SK-N-SH treated with all-trans-retinoic acid at 6 μM for 48 hours (cell line): ENCODE measurements around the gene CEPT1.

Source experiments
- ATAC-seq: fragments of 200-7000 bp; cut with Tn5 transposase; 3 replicates; pipeline ENCODE4 v1.9.1; 2020; ENCODE audit warnings: mild to moderate bottlenecking, moderate library complexity
- ARNTL ChIP-seq: fragments of 450-650 bp; formaldehyde crosslinking; IDR thresholded peaks from 2 replicates; pipeline ENCODE4 v1.5.0; 2020; ENCODE audit warnings: low read depth, mild to moderate bottlenecking, moderate library complexity, borderline replicate concordance
- BACH2 ChIP-seq: fragments of 250-450 bp; sonication (Bioruptor Pico); IDR thresholded peaks from 2 replicates; pipeline ENCODE4 v1.9.0; 2021; ENCODE audit warnings: mild to moderate bottlenecking, borderline replicate concordance
- CREB5 ChIP-seq: fragments of 250-450 bp; sonication (Bioruptor Pico); IDR thresholded peaks from 2 replicates; pipeline ENCODE4 v1.5.1; 2020; ENCODE audit warnings: low read depth, mild to moderate bottlenecking, moderate library complexity
- CSDC2 ChIP-seq: fragments of 250-450 bp; sonication (Bioruptor Pico); IDR thresholded peaks from 2 replicates; pipeline ENCODE4 v1.5.0; 2020; ENCODE audit warnings: mild to moderate bottlenecking, moderate library complexity
- ESRRG ChIP-seq: fragments of 250-450 bp; sonication (Bioruptor Pico); IDR thresholded peaks from 2 replicates; pipeline ENCODE4 v1.6.1; 2021; ENCODE audit warnings: mild to moderate bottlenecking
- GLIS3 ChIP-seq: fragments of 250-450 bp; sonication (Bioruptor Pico); IDR thresholded peaks from 2 replicates; pipeline ENCODE4 v1.5.0; 2020; ENCODE audit warnings: mild to moderate bottlenecking, moderate library complexity
- ISL1 ChIP-seq: fragments of 250-450 bp; sonication (Bioruptor Pico); IDR thresholded peaks from 2 replicates; pipeline ENCODE4 v2.1.2; 2022; ENCODE audit warnings: mild to moderate bottlenecking, moderate library complexity
- OSR1 ChIP-seq: fragments of 250-450 bp; sonication (Bioruptor Pico); IDR thresholded peaks from 2 replicates; pipeline ENCODE4 v1.8.0; 2022; ENCODE audit warnings: moderate library complexity, mild to moderate bottlenecking, inconsistent platforms
- PATZ1 ChIP-seq: fragments of 250-450 bp; sonication (Bioruptor Pico); IDR thresholded peaks from 2 replicates; pipeline ENCODE4 v1.8.0; 2020; ENCODE audit warnings: mild to moderate bottlenecking, moderate library complexity, borderline replicate concordance
- POU6F1 ChIP-seq: fragments of 250-450 bp; sonication (Bioruptor Pico); IDR thresholded peaks from 2 replicates; pipeline ENCODE4 v1.8.0; 2021; ENCODE audit warnings: low read depth, mild to moderate bottlenecking, moderate library complexity, borderline replicate concordance
- PPARA ChIP-seq: fragments of 250-450 bp; sonication (Bioruptor Pico); IDR thresholded peaks from 2 replicates; pipeline ENCODE4 v1.5.0; 2020; ENCODE audit warnings: mild to moderate bottlenecking, borderline replicate concordance
- RARB ChIP-seq: fragments of 250-450 bp; sonication (Bioruptor Pico); IDR thresholded peaks from 2 replicates; pipeline ENCODE4 v1.8.0; 2021; ENCODE audit warnings: mild to moderate bottlenecking, moderate library complexity
- SNAI2 ChIP-seq: fragments of 250-450 bp; sonication (Bioruptor Pico); IDR thresholded peaks from 2 replicates; pipeline ENCODE4 v1.5.0; 2020; ENCODE audit warnings: mild to moderate bottlenecking, moderate library complexity
- TCF4 ChIP-seq: fragments of 250-450 bp; sonication (Bioruptor Pico); IDR thresholded peaks from 2 replicates; pipeline ENCODE4 v1.8.0; 2021; ENCODE audit warnings: mild to moderate bottlenecking, moderate library complexity, borderline replicate concordance
- TOX ChIP-seq: fragments of 250-450 bp; sonication (Bioruptor Pico); IDR thresholded peaks from 2 replicates; pipeline ENCODE4 v1.8.0; 2021; ENCODE audit warnings: mild to moderate bottlenecking, moderate library complexity, borderline replicate concordance
- TSHZ2 ChIP-seq: fragments of 250-450 bp; sonication (Bioruptor Pico); IDR thresholded peaks from 2 replicates; pipeline ENCODE4 v1.5.0; 2020; ENCODE audit warnings: mild to moderate bottlenecking, moderate library complexity
- ZC3H10 ChIP-seq: fragments of 250-450 bp; sonication (Bioruptor Pico); IDR thresholded peaks from 2 replicates; pipeline ENCODE4 v1.5.1; 2021; ENCODE audit warnings: mild to moderate bottlenecking, moderate library complexity
- ZFP3 ChIP-seq: fragments of 250-450 bp; sonication (Bioruptor Pico); IDR thresholded peaks from 2 replicates; pipeline ENCODE4 v1.5.0; 2020; ENCODE audit warnings: mild to moderate bottlenecking, moderate library complexity
- ZFP30 ChIP-seq: fragments of 450-650 bp; formaldehyde crosslinking; IDR thresholded peaks from 2 replicates; pipeline ENCODE4 v1.5.0; 2022; ENCODE audit warnings: mild to moderate bottlenecking, moderate library complexity
- ZNF565 ChIP-seq: fragments of 450-650 bp; formaldehyde crosslinking; conservative IDR thresholded peaks from 2 replicates; pipeline ENCODE4 v1.5.0; 2020; ENCODE audit warnings: low read depth, mild to moderate bottlenecking, moderate library complexity
- ZNF70 ChIP-seq: fragments of 450-650 bp; formaldehyde crosslinking; IDR thresholded peaks from 2 replicates; pipeline ENCODE4 v1.5.0; 2020; ENCODE audit warnings: mild to moderate bottlenecking, moderate library complexity
- ZNF8 ChIP-seq: fragments of 450-650 bp; formaldehyde crosslinking; IDR thresholded peaks from 2 replicates; pipeline ENCODE4 v1.5.0; 2020; ENCODE audit warnings: mild to moderate bottlenecking, moderate library complexity

The CEPT1 gene

GRCh38 chr1:111191496-111191895 lies 51.5 kb downstream of the CEPT1 start:
- TF ChIP-seq ZFP3 (CRISPR knock-in tag) = no peak
- no peak for TF ChIP-seq OSR1 (CRISPR knock-in tag)
- TF ChIP-seq CREB5 (CRISPR knock-in tag) = no peak
- no peak for TF ChIP-seq POU6F1 (CRISPR knock-in tag)
- no peak for TF ChIP-seq CSDC2 (CRISPR knock-in tag)
- TF ChIP-seq ZNF8 (CRISPR knock-in tag) = no peak
- no peak for TF ChIP-seq GLIS3 (CRISPR knock-in tag)
- no peak for TF ChIP-seq ARNTL (CRISPR knock-in tag)
- ATAC-seq = peak; percentile 76

GRCh38 chr1:111192074-111192473 lies 52.1 kb downstream of the CEPT1 start:
- peak; percentile 7; the same call in 2 of the 3 replicates for ATAC-seq
- TF ChIP-seq ZC3H10 (CRISPR knock-in tag) = no peak
- TF ChIP-seq RARB = no peak
- TF ChIP-seq BACH2 = no peak
- TF ChIP-seq CREB5 (CRISPR knock-in tag) = no peak
- TF ChIP-seq OSR1 (CRISPR knock-in tag) = no peak
- no peak for TF ChIP-seq ZNF8 (CRISPR knock-in tag)
- TF ChIP-seq PATZ1 (CRISPR knock-in tag) = no peak
- TF ChIP-seq TOX = no peak
- TF ChIP-seq ISL1 (CRISPR knock-in tag) = no peak
- no peak for TF ChIP-seq PPARA
- no peak for TF ChIP-seq TCF4
- TF ChIP-seq CSDC2 (CRISPR knock-in tag) = no peak
- no peak for TF ChIP-seq TSHZ2 (CRISPR knock-in tag)
- TF ChIP-seq ZNF565 (CRISPR knock-in tag) = no peak
- no peak for TF ChIP-seq ARNTL (CRISPR knock-in tag)
- no peak for TF ChIP-seq ZNF70 (CRISPR knock-in tag)
- TF ChIP-seq ESRRG (CRISPR knock-in tag) = no peak
- no peak for TF ChIP-seq GLIS3 (CRISPR knock-in tag)
- TF ChIP-seq, all 23 proteins: peak for 0

GRCh38 chr1:111192658-111193519 lies 52.9 kb downstream of the CEPT1 start:
- TF ChIP-seq ZFP30 (CRISPR knock-in tag) (no peak), GLIS3 (CRISPR knock-in tag) (no peak), BACH2 (no peak), SNAI2 (no peak), PPARA (no peak), ZC3H10 (CRISPR knock-in tag) (no peak), ESRRG (CRISPR knock-in tag) (no peak), PATZ1 (CRISPR knock-in tag) (no peak), ZNF565 (CRISPR knock-in tag) (no peak), CSDC2 (CRISPR knock-in tag) (no peak), ARNTL (CRISPR knock-in tag) (no peak), ZFP3 (CRISPR knock-in tag) (no peak), RARB (no peak), OSR1 (CRISPR knock-in tag) (no peak), ISL1 (CRISPR knock-in tag) (no peak)
- no peak for ATAC-seq
